Posterior vena cava (tissue), 2 donors: ENCODE measurements around the gene IFT122. TPM values are rescaled to one million over a fixed set of nuclear protein-coding genes. Genes with fewer than 3 reads are reported as not detected.
"Not testable (repeated sequence)": the region's sequence is repeated elsewhere in the genome, so short reads cannot be mapped to it uniquely, and the experiment has no call there.

ENCODE experiments used
- DNase-seq: peaks from one replicate; pipeline ENCODE4 v3.0.0-alpha.2; 2020; ENCODE audit warnings: low spot score
- intact Hi-C, 2 donors: fragments of 100-400 bp; cut with DNase I; formaldehyde crosslinking; loops; one replicate each; pipeline versions ENCODE4 v1.14.1 to v1.14.2; 2022 to 2023
- total RNA-seq, 2 donors: library from RNA; stranded (reverse); fragmentation: NEBNext Ultra II Directional; extraction: Animal tissue kit (Norgen Biotek cat#: 25700); gene quantifications; one replicate each; pipeline ENCODE4 v1.2.1, GENCODE V29; 2021
- donor health status: DM: yes; HTN: yes; CAD: no.
- donor health status: DM: yes; HTN: yes; CAD: no.

The IFT122 gene
- total RNA-seq, 2 donors from 2014 or later: 22.0 to 22.5 TPM

DNA sequence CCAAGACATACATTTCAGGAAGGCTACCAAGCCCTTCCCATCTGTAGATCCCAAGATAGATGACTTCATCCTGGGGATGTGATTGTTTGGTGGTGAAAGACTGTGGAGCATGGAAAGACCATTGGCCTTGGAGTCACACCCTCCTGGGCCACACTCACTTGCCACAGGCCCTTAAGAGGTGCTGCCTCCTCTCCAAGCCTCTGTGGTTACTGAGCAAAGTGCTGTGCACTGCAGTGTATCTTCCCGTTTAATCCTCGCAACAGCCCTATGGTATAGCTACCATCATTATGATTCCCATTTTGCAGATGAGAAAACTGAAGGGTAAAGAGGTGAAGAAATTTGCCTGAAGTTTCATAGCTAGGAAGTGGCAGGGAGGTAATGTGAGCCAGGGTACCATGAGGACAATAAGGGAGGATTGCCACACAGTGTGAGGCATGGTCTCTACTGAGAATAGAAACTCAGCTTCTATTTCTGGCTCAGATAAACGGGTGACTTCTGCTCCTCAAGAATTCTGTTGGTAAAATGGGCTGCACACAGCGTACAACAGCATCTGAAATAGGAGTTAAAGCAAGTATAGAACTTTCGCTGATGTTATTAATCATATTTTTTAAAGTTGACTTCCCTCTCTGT lies 64.6 kb downstream of the IFT122 start:
- intact Hi-C loops: loop anchor here in 1 of 2 donors (5.0 kb wide), 1 partner anchor 103 kb away; the partner anchor contains the start of gene PLXND1
- no peak for DNase-seq

DNA sequence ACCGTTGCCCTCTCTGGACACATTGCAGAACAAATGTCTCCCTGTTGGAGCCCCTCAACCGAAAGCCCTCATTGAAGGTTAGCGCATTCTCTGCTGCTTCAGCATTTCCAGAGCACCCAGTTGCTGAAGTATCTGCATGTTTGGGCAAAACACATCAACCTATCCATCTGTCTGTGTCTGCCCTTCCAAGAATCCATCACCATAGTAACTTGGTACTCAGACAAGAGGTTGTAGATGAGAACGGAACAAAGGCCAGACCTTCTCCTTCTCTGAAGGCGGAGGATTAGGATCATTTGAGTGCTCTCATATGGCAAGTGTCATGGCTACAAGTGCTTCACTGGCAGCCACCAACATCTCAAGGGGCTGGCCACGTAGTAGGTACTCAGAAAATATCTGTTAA lies 65.3 kb downstream of the IFT122 start:
- DNase-seq: no peak

GRCh38 chr3:129506231-129506742 lies 66.3 kb downstream of the IFT122 start:
- no peak for DNase-seq
- intact Hi-C loops: no loop called here

More for the DNA sequence above, 65.3 kb downstream of the IFT122 start:
- intact Hi-C loops: no loop called here

GRCh38 chr3:129507181-129507831 lies 67.3 kb downstream of the IFT122 start:
- intact Hi-C loops: no loop called here
- DNase-seq: no peak

DNA sequence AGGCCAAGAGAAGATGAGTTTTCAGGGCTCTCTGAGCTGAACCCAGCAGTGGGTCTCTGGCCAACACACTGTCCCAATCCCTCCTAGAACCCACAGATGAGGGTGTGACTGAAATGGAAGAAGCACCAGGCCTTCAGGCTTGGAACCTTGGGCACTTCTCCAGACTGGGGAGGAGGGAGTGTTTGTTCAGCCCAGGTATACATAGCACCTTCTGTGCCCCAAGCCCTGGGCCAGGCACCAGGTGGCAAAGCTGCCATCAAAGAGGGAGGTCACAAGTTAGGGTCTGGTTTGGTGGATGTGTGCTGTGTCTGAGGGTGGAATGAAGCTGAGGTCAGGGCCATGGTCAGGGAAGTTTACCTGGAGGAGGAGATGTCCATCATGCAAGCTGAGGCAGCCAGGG lies 72.6 kb downstream of the IFT122 start:
- intact Hi-C loops: no loop called here
- no peak for DNase-seq

GRCh38 chr3:129513705-129514104 lies 73.7 kb downstream of the IFT122 start:
- DNase-seq: no peak
- intact Hi-C loops: no loop called here

- intact Hi-C loops: no loop called here
- no peak for DNase-seq
Observed at GRCh38 chr3:129514110-129514509, 74.1 kb downstream of the IFT122 start.

DNA sequence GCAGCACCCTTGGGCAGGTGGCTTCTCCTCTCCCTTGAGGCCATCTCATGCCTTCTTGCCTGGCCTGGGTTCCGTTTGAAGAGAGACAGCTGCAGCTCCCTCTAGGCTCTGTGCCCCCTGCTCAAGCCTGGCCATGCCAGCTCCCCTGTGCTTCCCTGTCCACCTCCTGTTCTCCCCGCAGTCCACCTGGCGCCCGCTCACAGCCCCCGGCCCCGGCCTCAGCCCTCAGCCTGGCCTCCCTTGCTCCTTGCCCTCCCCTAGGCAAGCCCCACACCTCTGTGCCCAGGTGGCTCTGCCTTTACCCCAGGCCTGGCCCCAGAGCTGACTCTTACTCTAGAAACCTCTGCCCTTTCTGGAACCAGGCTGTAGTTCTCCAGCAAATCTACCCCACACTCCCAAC lies 74.5 kb downstream of the IFT122 start:
- DNase-seq: no peak
- intact Hi-C loops: no loop called here

DNA sequence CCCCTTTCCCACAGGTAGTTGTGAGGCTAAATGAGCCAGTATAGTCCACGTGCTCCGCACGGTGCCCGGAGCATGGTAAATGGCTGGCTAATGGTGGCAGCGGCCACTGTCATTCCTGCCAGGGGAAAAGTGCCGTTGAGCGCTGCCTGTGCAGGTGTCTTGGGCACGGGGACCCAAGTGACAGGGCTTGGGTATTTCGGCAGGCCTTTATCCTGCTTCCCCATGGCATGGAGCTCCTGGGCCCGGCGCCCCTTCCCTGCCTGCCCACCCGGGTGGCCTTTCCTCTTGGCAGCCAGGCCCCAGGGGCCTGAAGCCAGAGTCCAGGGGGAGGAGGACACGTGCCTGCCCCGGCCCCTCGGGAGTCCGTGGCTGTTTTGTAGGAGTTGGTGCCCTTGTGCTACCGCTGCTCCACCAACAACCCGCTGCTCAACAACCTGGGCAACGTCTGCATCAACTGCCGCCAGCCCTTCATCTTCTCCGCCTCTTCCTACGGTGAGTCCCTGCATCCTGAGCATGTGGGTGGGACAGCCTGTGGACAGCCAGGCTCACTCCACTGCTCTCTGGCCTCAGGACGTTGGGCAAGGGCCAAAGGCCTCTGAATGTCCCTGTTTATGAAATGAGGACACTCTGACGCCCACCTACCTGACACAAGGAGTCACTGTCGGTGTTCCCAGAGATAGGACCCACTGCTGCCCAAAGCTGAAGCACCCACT lies 75.2 kb downstream of the IFT122 start:
- intact Hi-C loops: not testable (repeated sequence)

DNA sequence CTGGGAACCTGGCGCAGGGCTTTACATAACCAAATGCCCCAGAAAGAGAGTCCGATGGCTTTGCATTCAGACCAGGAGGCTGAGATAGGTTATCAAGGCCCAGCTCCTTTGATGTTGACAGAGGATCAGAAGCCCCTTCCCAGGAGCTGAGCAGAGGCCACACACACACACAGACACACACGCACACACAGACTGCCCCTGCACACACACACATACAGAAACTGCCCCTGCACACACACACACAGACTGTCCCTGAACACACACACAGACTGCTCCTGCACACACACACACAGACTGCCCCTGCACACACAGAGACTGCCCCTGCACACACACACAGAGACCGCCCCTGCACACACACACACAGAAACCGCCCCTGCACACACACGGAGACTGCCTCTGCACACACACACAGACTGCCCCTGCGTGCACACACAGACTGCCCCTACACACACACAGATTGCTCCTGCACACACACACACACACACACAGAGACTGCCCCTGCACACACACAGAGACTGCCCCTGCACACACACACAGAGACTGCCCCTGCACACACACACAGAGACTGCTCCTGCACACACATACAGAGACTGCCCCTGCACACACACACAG lies 75.9 kb downstream of the IFT122 start:
- intact Hi-C loops, DNase-seq: not testable (repeated sequence)

More for the DNA sequence above, 75.2 kb downstream of the IFT122 start:
- DNase-seq: not testable (repeated sequence)

DNA sequence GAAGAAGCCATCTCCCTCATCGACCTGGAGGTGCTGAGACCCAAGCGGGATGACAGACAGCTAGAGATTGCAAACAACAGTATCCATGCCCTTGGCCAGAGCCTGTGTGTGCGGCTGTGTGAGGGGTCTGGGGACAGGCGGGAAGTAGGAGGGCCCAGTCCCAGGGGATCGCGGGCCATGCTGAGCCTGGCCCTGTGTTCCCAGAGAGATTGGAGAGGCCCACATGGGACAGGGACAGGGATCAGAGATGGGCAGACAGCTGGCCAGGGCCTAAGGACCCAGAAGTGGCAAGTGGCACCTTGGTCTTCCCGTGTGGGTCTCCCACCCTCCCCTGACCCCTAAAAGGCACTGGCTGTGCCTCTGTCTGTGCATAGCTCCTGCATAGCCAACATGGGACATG lies 77.5 kb downstream of the IFT122 start:
- intact Hi-C loops: no loop called here
- DNase-seq: no peak

DNA sequence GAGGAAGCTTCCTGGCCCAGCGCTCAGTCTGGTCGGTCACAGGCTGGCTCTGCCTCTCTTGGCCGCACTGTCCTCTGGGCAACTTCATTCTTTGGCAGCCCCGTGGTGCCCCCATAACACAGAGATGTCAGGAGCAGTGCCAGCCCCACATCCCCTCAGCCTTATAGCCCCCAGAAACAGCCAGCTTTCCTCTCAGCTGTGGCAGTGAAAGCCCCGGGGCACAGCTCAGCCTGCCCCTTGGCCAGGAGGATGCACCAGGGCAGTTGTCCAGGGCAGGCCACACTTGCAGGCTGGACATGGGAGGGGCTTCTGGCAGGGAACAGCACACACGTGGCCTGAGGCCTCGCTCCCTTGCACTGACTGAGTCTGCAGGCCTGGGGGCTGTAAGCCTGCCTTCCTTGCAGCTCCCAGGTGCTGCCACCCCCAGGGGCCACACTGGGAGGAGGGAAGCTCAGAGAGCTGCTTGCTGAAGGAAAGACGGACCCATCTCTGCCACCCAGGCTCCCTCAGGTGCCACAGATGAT lies 78.1 kb downstream of the IFT122 start:
- intact Hi-C loops: no loop called here
- DNase-seq: no peak

DNA sequence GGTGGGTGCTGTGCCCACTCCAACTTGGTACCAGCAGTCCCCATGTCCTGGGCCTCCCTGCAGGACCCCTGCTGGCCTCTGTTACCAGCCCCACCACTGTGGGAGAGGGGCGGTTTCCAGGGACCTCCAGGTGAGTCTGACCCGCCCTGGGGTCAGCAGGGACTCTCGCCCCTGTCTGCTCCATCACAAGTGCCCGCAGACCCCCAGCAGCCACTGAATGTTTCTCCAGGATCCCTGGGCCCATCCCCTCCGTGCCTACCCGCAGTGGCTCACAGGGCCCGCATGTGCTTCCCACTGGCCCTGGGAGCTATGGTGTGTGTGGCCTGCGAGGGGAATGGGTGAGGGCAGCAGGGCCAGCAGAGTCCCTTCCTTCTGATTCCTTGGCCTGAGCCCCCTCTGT lies 78.6 kb downstream of the IFT122 start:
- intact Hi-C loops: no loop called here
- DNase-seq: no peak

DNA sequence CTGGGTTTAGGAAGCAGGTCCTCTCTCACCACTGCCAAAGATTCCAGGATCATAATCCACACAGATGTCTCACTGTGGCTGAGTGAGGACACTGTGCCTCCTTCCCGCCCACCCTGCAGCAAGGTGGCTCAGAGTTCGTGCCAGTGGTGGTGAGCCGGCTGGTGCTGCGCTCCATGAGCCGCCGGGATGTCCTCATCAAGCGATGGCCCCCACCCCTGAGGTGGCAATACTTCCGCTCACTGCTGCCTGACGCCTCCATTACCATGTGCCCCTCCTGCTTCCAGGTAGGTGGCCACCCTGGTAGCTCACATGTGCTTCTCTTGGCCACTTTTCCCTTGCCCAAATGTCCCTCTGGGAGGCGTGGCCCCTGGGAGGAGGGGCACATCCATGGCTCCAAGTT lies 79.4 kb downstream of the IFT122 start:
- no peak for DNase-seq
- intact Hi-C loops: no loop called here

DNA sequence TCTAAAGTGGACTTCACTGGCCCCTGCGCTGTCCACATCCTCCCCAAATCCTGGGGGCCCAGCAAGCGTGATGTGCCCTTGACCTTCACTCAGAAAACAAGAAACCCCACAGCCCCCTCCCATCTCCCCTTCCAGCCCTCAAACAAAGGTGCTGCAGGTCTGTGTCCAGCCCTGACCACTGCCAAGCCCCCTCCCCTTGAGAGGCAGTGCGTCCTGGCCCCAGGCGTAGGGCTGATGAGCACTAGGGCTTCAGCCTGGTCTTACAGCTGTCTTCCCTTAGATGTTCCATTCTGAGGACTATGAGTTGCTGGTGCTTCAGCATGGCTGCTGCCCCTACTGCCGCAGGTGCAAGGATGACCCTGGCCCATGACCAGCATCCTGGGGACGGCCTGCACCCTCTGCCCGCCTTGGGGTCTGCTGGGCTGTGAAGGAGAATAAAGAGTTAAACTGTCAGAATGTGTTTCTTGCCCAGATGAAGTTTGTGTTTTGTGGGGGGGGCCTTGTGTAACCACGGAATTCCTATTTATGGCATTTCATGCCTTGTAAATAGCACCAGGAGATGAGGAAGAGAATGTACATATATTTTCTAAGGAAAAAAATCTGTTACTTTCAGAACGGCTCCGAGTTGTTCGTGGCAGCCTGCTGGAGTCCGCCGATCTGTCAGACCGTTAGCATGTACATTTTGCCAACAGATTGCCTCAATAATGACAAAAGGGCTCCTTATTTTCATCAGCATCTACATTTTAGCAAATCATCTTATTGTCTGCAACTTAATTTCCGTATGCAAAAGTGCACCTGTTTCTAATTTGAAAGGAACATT lies 80.1 kb downstream of the IFT122 start:
- intact Hi-C loops: no loop called here
- no peak for DNase-seq

DNA sequence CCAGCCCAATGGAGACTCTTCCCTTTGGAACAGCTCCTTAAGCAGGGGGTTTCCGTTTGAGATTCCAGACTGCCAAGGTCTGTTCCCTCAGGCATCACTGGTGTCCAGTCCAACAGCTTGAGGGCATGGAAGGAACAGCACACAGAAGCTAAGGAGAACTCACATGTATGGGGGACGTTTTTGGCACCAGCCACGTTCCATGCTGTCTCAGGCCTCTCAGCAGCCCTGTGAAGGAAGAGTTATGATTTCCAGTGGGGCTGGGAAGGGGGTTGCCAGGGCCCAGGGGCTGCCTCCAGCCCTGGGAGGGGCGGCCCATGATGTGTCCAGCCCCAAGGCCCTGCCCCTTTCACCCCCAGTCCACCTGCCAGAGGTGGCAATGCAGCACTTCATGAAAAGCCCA lies 80.9 kb downstream of the IFT122 start:
- no peak for DNase-seq
- intact Hi-C loops: no loop called here

DNA sequence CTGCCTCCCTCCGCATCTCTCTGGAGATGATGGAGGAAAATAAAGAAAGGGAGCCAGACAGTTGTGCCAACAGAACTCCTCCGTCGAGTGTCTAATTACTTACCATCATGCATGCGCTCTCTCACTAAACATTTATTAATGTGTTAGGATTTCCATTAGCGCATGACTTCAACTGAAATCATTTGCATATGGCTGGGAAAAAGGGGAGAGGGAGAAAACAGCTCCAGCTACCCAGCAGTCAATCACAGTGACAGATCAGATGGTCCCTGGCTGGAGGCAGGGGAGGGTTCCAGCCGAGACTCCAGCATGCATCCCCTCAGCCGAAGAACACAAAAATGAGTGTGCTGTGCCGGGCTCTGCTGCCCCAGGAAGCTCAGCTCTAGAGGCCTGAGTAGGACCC lies 81.6 kb downstream of the IFT122 start:
- intact Hi-C loops: no loop called here
- no peak for DNase-seq

DNA sequence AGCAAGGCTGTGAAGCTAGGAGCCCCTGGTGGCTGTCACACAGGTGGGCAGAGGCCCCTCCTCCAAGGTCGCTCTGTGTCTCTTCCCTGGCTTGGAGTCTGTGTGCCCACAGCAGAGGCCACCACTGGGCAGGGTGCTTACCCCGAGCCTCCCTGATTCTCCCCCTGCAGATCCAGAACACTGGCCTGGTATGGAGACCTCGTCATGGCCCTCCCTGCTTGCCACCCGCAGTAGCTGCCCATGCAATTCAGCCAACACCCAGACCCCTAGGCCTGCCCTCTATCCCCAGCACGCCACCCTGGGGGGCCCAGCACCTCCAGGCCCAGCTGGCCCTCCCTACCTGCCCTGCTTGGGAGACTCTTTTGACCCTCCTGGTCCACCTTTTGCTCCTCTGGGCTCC lies 82.9 kb downstream of the IFT122 start:
- DNase-seq: no peak
- intact Hi-C loops: no loop called here

DNA sequence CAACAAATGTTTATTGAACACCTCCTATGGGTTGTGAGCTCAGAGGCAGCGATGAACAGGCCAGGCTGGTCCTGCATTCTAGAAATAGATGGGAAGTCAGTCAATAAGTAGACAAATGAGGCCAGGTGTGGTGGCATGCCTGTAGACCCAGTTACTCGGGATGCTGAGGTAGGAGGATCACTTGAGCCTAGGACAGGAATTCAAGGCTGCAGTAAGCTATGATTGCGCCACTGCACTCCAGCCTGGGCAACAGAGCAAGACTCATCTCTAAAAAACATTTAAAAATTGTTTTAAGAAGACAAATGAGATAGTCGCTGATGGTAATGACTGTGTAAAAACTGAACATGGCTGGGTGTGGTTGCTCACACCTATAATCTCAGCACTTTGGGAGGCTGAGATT lies 84.1 kb downstream of the IFT122 start:
- intact Hi-C loops: no loop called here
- DNase-seq: no peak
